Left renal pelvis (tissue), 4 donors: ENCODE measurements around the gene ANKFY1. TPM values are rescaled to one million over a fixed set of nuclear protein-coding genes. Genes with fewer than 3 reads are reported as not detected.

ENCODE experiments used
- DNase-seq, 4 donors: peaks; one replicate each; pipeline ENCODE4 v3.0.0-alpha.2; 2013; ENCODE audit warnings: low read depth in 4 of 4, low spot score in 3 of 4
- polyA plus RNA-seq, 4 donors: library from polyadenylated mRNA; unstranded; fragments of 120-200 nt; gene quantifications; one replicate each; pipeline ENCODE4 v1.2.1, GENCODE V29; 2013; ENCODE audit not compliant: insufficient read length in 4 of 4

Gene ANKFY1
- polyA plus RNA-seq, 4 donors = 46.0 to 51.8 (median 47.9) TPM

GRCh38 chr17:4135489-4135888 lies 128.3 kb downstream of the ANKFY1 start:
- no peak for DNase-seq

GRCh38 chr17:4134721-4135120 lies 129.1 kb downstream of the ANKFY1 start:
- no peak for DNase-seq

DNA sequence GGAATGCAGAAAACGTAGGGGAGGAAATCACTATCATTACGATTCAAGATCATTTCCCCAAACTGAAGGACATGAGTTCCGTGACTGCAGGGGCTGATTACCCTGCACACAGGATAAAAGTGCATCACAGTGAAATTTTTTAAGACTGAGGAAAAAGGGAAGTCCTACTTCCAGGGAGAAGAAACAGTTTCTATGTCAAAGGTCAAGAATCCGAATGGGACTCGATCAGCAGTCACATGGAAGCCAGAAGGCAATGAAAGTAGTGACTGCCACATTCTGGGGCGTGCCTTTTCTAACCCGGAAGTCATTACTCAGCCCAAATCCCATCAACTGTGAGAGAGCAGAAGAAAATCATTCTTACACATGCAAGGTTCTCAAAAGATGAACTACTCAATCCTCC lies 133.1 kb downstream of the ANKFY1 start:
- no peak for DNase-seq

DNA sequence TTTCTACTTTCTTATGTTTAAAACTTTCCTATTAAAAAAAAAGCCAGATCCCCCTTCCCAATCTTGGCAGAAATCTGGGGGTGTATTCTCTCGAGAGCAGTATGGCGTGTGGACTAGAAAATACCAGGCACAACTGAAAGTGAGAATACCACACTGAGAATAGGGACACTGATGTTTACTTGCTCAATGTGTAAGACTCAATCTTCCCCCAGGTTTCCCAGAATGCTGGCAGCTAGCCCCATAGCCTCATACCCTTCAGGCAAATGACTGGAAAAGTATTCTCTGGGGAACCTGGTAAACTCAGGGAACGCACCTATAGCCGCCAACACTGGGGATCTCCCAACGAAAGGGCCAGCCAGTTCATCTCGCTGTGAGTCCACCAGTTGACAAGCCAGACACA lies 136.2 kb downstream of the ANKFY1 start:
- DNase-seq = no peak

DNA sequence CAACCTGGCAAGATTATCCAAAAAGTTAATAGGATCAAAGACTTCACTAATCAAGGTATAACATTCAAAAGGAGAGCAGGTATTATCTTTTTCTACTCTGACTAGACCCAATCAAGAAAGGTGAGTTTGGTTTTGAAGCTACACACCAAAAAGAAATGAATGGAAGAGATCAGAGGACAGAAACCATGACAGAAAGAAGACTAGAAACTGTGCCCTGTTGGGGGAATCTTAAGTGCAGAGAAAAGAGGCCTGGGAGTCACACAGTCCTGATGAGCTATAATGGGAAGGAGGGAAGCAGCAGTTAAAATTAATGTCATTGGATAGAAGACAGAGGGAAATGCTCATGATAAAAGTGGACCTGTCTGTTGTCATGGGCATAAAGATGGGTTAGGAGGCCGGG lies 138.2 kb downstream of the ANKFY1 start:
- DNase-seq = no peak

- no peak for DNase-seq
Observed at GRCh38 chr17:4124999-4125398, 138.8 kb downstream of the ANKFY1 start.

DNA sequence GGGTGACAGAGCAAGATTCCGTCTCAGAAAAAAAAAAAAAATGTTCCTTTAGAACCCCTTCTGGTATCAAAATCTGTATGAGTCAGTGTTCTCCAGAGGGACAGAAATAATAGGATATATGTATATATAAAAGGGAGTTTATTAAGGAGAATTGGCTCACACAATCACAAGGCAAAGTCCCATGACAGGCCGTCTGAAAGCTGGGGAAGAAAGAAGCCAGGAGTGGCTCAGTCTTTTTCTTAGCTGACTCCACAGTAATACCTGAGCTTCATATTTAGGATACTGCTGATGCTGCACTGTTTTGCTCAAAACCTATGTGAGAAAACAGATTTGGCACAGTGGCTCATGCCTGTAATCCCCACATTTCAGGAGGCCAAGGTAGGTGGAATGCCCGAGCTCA lies 143.4 kb downstream of the ANKFY1 start:
- no peak for DNase-seq

GRCh38 chr17:4119299-4119698 lies 144.5 kb downstream of the ANKFY1 start:
- no peak for DNase-seq

- no peak for DNase-seq
Observed at GRCh38 chr17:4118015-4118743, 145.6 kb downstream of the ANKFY1 start.

- DNase-seq = no peak
Observed at GRCh38 chr17:4116516-4116915, 147.3 kb downstream of the ANKFY1 start.

Other genes with a start within 250 kb of the ANKFY1 start
- 10 to 100 TPM; 18.2 to 26.7 (median 22.4) TPM for gene ZZEF1, start 120.9 kb downstream of the ANKFY1 start, polyA plus RNA-seq
- 10 to 100 TPM; 15.7 to 31.7 (median 25.8) TPM for gene CYB5D2, start 120.8 kb downstream of the ANKFY1 start, polyA plus RNA-seq
- gene UBE2G1, start 102.7 kb upstream of the ANKFY1 start, polyA plus RNA-seq = 10 to 100 TPM; 42.9 to 70.2 (median 59.4) TPM
- 1 to 10 TPM in 3 of 4 donors, under 1 TPM in 1; 0.35 to 3.9 (median 2.2) TPM for gene SPNS3, start 170.0 kb upstream of the ANKFY1 start, polyA plus RNA-seq
- gene SPNS2, start 234.9 kb upstream of the ANKFY1 start, polyA plus RNA-seq = 10 to 100 TPM in 3 of 4 donors, 1 to 10 TPM in 1; 3.1 to 57.6 (median 30.3) TPM